GM12891 (cell line): Measurements from ENCODE around the gene LIFR.

Source experiments
- POLR2A ChIP-seq: IDR thresholded peaks from 2 replicates; pipeline ENCODE4 v1.6.1; 2011; ENCODE audit warnings: low read depth, low read length, control low read depth
- POLR2AphosphoS5 ChIP-seq: IDR thresholded peaks from 2 replicates; pipeline ENCODE4 v1.6.1; 2011; ENCODE audit warnings: low read depth, low read length, control low read depth

GRCh38 chr5:38598994-38599617 is 42.7 kb upstream of the LIFR start:
- TF ChIP-seq POLR2AphosphoS5: no peak
- no peak for TF ChIP-seq POLR2A
